Left lung (tissue), 10 donors: ENCODE data around the gene GPR158. TPM values are rescaled to one million over a fixed set of nuclear protein-coding genes. Genes with fewer than 3 reads are reported as not detected.

ENCODE experiments used
- ATAC-seq: fragments of 200-7000 bp; cut with Tn5 transposase; one replicate; pipeline ENCODE4 v1.9.1; 2020; ENCODE audit warnings: moderate library complexity
- DNase-seq, 4 donors: peaks; one replicate each; pipeline ENCODE4 v3.0.0-alpha.2; 2013 to 2020
- H3K27ac ChIP-seq, 2 donors: fragments of 200-600 bp; sonication (generic) in 1 of 2; one replicate each; pipeline versions ENCODE4 v1.5.0 to v1.8.0; 2020 to 2021
- H3K27me3 ChIP-seq, 2 donors: fragments of 200-600 bp; sonication (generic) in 1 of 2; one replicate each; pipeline versions ENCODE4 v1.5.0 to v1.8.0; 2020 to 2021
- H3K36me3 ChIP-seq, 2 donors: fragments of 200-600 bp; sonication (generic) in 1 of 2; one replicate each; pipeline versions ENCODE4 v1.5.0 to v1.8.0; 2020 to 2021
- H3K4me1 ChIP-seq, 2 donors: fragments of 200-600 bp; one replicate each; pipeline ENCODE4 v1.8.0; 2021
- H3K4me3 ChIP-seq, 2 donors: fragments of 200-600 bp; sonication (generic) in 1 of 2; one replicate each; pipeline versions ENCODE4 v1.5.0 to v1.8.0; 2020 to 2021; ENCODE audit warnings: mild to moderate bottlenecking in 1 of 2
- H3K9me3 ChIP-seq, 2 donors: fragments of 200-600 bp; sonication (generic) in 1 of 2; one replicate each; pipeline versions ENCODE4 v1.5.0 to v1.8.0; 2020 to 2021
- CTCF ChIP-seq, 2 donors: fragments of 200-600 bp; sonication (generic) in 1 of 2; IDR thresholded peaks; one replicate each; pipeline versions ENCODE4 v1.5.0 to v1.8.0; 2021; ENCODE audit warnings: antibody characterized with exemption in 2 of 2
- intact Hi-C, 2 donors: fragments of 100-400 bp; cut with DNase I; formaldehyde crosslinking; loops; one replicate each; pipeline versions ENCODE4 v1.11.2 to v1.14.2; 2022
- polyA plus RNA-seq, 6 donors: library from polyadenylated mRNA; unstranded; fragments of 120-200 nt; gene quantifications; one replicate each; pipeline ENCODE4 v1.2.1, GENCODE V29; 2013; ENCODE audit not compliant: insufficient read length in 6 of 6
- total RNA-seq, 2 donors: library from RNA; stranded (reverse); fragmentation: NEBNext Ultra II Directional; extraction: Animal tissue kit (Norgen Biotek cat#: 25700); gene quantifications; one replicate each; pipeline ENCODE4 v1.2.1, GENCODE V29; 2021
- donor health status: DM: no; HTN: yes; CAD: no.
- donor health status: DM: no; HTN: no; CAD: no.

GPR158 gene
- total and polyA plus RNA-seq, 8 donors, result 0.05 to 1.5 (median 0.88) TPM

DNA sequence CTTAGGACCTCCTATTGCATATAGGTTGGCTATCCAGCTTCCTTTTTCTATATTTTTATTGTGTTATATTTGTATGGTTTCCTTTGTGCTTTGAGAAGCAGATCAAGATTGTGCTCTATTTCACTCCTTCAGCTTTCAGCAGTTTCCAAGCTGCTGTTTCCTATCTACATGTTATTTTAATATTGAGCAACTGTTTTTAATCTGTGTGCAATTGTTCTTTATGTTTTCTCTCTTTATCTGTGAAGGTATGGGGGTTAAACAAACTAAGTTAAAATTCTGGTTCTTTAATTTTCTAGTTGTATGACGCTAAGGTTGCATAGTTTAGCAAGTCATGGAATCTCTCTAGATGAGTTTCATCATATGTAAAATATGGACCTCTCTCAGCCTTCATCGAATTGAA lies 251.0 kb downstream of the GPR158 start:
- intact Hi-C loops, result no loop called here
- DNase-seq (no peak), ATAC-seq (no peak)
- Histone ChIP-seq H3K4me1 (no peaks in the 10 kb centered on the region), H3K36me3 (no peaks in the 10 kb centered on the region), H3K27ac (no peak overlapping the region), H3K9me3 (peaks cover 0 to 12% of the 10 kb centered on the region in 2 donors), H3K4me3 (no peak overlapping the region), H3K27me3 (no peaks in the 10 kb centered on the region)
- TF ChIP-seq CTCF (IDR thresholded peaks at IDR 0.05), result no peak

DNA sequence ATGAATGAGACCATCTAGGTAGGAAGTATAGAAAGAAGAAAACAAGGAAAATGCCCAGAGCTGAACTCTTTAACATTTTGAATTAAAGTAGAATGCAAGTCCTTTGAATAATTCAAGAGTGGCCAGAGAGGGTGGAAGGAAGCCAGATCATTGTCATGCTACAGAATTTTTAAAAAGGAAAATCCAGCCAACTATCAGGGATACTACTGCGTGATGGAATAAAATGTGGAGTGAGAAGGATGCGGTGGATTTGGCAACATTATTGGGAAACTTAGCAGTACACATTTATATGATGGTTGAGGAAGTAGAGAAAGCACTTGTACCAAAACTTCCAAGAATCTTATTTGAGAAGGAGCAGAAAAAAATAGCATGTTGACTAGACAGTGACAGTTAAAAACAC lies 261.6 kb downstream of the GPR158 start:
- no peak for TF ChIP-seq CTCF (IDR thresholded peaks at IDR 0.05)
- H3K9me3 ChIP-seq, result no peaks in the 10 kb centered on the region
- DNase-seq (no peak), ATAC-seq (no peak)
- H3K4me3 ChIP-seq, result no peak overlapping the region
- H3K36me3 ChIP-seq, result no peaks in the 10 kb centered on the region
- no peaks in the 10 kb centered on the region for H3K27me3 ChIP-seq
- H3K27ac ChIP-seq, result no peak overlapping the region
- intact Hi-C loops, result no loop called here
- no peaks in the 10 kb centered on the region for H3K4me1 ChIP-seq

- DNase-seq (no peak), ATAC-seq (no peak)
- no peak overlapping the region for H3K4me3 ChIP-seq
- H3K9me3 ChIP-seq, result no peaks in the 10 kb centered on the region
- no peak for TF ChIP-seq CTCF (IDR thresholded peaks at IDR 0.05)
- intact Hi-C loops, result no loop called here
- H3K27ac ChIP-seq, result no peak overlapping the region
- no peaks in the 10 kb centered on the region for H3K27me3 ChIP-seq
- no peaks in the 10 kb centered on the region for H3K4me1 ChIP-seq
- no peaks in the 10 kb centered on the region for H3K36me3 ChIP-seq
Observed at GRCh38 chr10:25441270-25441669, 266.5 kb downstream of the GPR158 start.

DNA sequence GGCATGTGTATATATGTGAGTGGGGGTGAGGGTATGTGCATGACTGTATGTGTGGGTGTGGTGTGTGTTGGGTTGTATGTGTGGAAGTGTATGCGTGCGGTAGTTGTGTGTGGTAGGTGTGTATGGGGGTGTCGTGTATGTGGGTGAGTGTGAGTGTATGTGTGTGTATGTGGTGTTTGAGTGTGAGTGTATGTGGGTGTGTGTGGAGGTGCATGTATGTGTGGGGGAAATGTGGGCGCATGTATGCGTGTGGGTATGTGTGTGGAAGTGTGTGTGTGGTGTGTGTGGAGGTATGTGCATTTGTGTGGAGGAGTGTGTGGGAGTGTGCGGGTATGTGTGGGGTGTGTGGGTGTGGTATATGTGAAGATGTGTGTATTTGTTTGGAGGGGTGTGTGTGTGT lies 269.5 kb downstream of the GPR158 start:
- no peak for TF ChIP-seq CTCF (IDR thresholded peaks at IDR 0.05)
- no peak overlapping the region for H3K4me3 ChIP-seq
- H3K4me1 ChIP-seq, result no peaks in the 10 kb centered on the region
- no peak for DNase-seq
- no peaks in the 10 kb centered on the region for H3K9me3 ChIP-seq
- intact Hi-C loops, result no loop called here
- H3K27me3 ChIP-seq, result no peaks in the 10 kb centered on the region
- H3K36me3 ChIP-seq, result no peaks in the 10 kb centered on the region
- H3K27ac ChIP-seq, result no peak overlapping the region
- no peak for ATAC-seq

DNA sequence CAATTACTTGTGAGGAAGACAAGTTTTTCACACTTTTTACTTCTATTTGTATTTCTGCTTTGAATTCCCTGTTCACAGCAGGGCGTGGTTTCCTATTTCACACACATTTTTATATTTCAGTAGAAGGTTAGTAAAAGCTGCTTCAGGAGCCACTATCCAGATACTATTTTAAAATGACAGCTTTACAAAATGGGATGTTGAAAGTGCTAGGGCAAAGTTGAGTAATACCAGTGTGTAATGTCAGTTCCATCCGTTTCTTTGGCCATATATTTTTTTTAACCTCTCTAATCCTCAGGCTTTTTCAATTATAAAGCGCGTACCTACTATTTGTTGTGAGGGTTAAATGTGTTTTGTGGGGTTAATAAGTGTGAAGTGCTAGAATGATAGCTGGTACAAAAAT lies 276.6 kb downstream of the GPR158 start:
- H3K36me3 ChIP-seq, result no peaks in the 10 kb centered on the region
- H3K9me3 ChIP-seq, result peaks cover 0 to 22% of the 10 kb centered on the region in 2 donors
- DNase-seq (no peak), ATAC-seq (no peak)
- H3K27ac ChIP-seq, result no peak overlapping the region
- TF ChIP-seq CTCF (IDR thresholded peaks at IDR 0.05), result no peak
- H3K4me1 ChIP-seq, result no peaks in the 10 kb centered on the region
- no peaks in the 10 kb centered on the region for H3K27me3 ChIP-seq
- intact Hi-C loops, result no loop called here
- no peak overlapping the region for H3K4me3 ChIP-seq
